ENCODE results near the gene NCOR1. TPM values are rescaled to one million over a fixed set of nuclear protein-coding genes. Genes with fewer than 3 reads are reported as not detected.

NCOR1 gene
- total RNA-seq, 2 experiments from 2014 or later: 68.0 to 134 TPM

- intact Hi-C loops (cut with micrococcal nuclease; ENCODE audit: unreplicated experiment): no loop called here
Measured at GRCh38 chr17:16044487-16044886, 170.8 kb downstream of the NCOR1 start.

DNA sequence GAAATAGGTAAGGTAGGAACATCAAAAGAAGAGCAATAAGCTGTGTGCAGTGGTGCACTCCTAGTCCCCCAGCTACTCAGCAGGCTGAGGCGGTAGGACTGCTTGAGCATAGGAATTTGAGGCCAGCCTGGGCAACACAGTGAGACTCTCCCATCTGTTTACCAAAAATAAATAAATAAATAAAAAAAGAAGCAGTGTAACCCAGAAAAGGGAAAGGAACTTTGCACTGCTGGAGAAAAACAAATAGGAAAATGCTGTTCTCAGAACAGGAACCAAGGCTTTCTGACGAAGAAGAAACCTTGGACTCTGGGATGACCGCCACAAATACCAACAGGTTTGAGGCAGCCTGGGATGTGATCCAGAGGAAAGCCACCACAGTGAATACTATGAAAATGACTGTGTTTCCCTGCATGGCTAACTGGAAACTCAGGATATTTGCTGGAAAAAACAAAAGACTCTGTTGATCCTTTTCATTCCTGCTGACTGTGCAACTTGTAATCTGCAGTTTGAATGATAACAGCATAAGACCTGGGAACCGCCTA is 174.6 kb downstream of the NCOR1 start:
- Histone ChIP-seq H3K9me3 (ENCODE audit: low read length) (no peaks in the 10 kb centered on the region), H2AFZ (ENCODE audit: low read length) (no peak overlapping the region), H3K4me1 (ENCODE audit: insufficient read depth, low read length, poor library complexity, severe bottlenecking) (no peaks in the 10 kb centered on the region), H3K79me2 (ENCODE audit: insufficient read depth, low read depth, low read length) (no peaks in the 10 kb centered on the region), H3K27ac (ENCODE audit: low read depth, low read length, poor library complexity, severe bottlenecking) (no peak overlapping the region), H3K4me2 (ENCODE audit: low read length) (no peak overlapping the region), H4K20me1 (ENCODE audit: insufficient read depth, low read length) (no peaks in the 10 kb centered on the region), H3K9me2 (ENCODE audit: insufficient read depth, low read length) (no peaks in the 10 kb centered on the region), H3K36me3 (ENCODE audit: insufficient read depth, low read length) (peaks cover 91% of the 10 kb centered on the region), H3K4me3 (ENCODE audit: low read depth, low read length, poor library complexity, severe bottlenecking) (no peak overlapping the region)
- ChIA-PET POLR2A (interaction anchor here (1.2 kb wide), 1 partner anchor 25 kb away, joined by 3 read pairs; no protein-coding TSS in a partner anchor), CTCF (ENCODE audit: unreplicated experiment) (no interaction called here)
- no peak for DNase-seq (ENCODE audit: low spot score)
- BruUV-seq (replicated peaks): no TSS peak
- TF ChIP-seq EZH2phosphoT487 (IDR thresholded peaks at IDR 0.05; ENCODE audit: borderline replicate concordance, low read depth, low read length): no peak
- TF ChIP-seq CTCF (conservative IDR thresholded peaks at IDR 0.05; ENCODE audit: low read length): no peak
- intact Hi-C loops (cut with micrococcal nuclease; ENCODE audit: unreplicated experiment): no loop called here

More at GRCh38 chr17:16044487-16044886, 170.8 kb downstream of the NCOR1 start:
- H3K36me3 ChIP-seq (ENCODE audit: insufficient read depth, low read length): peaks cover 80% of the 10 kb centered on the region
- no peak overlapping the region for H3K4me3 ChIP-seq (ENCODE audit: low read depth, low read length, poor library complexity, severe bottlenecking)
- no peaks in the 10 kb centered on the region for H3K9me2 ChIP-seq (ENCODE audit: insufficient read depth, low read length)
- H4K20me1 ChIP-seq (ENCODE audit: insufficient read depth, low read length): no peaks in the 10 kb centered on the region
- no peak for DNase-seq (ENCODE audit: low spot score)
- no peaks in the 10 kb centered on the region for H3K79me2 ChIP-seq (ENCODE audit: insufficient read depth, low read depth, low read length)
- CTCF ChIA-PET (ENCODE audit: unreplicated experiment): no interaction called here
- no TSS peak for BruUV-seq (replicated peaks)
- no peak overlapping the region for H2AFZ ChIP-seq (ENCODE audit: low read length)
- TF ChIP-seq EZH2phosphoT487 (IDR thresholded peaks at IDR 0.05; ENCODE audit: borderline replicate concordance, low read depth, low read length): no peak
- TF ChIP-seq CTCF (conservative IDR thresholded peaks at IDR 0.05; ENCODE audit: low read length): no peak
- no peak overlapping the region for H3K4me2 ChIP-seq (ENCODE audit: low read length)
- H3K9me3 ChIP-seq (ENCODE audit: low read length): no peaks in the 10 kb centered on the region
- POLR2A ChIA-PET: interaction anchor here (0.5 to 1.3 kb wide), 2 partner anchors 43 to 146 kb away, joined by 3 read pairs; no protein-coding TSS in a partner anchor
- no peaks in the 10 kb centered on the region for H3K4me1 ChIP-seq (ENCODE audit: insufficient read depth, low read length, poor library complexity, severe bottlenecking)
- no peak overlapping the region for H3K27ac ChIP-seq (ENCODE audit: low read depth, low read length, poor library complexity, severe bottlenecking)

GRCh38 chr17:16037636-16038035 is 177.7 kb downstream of the NCOR1 start:
- Histone ChIP-seq H3K9me3 (ENCODE audit: low read length) (no peaks in the 10 kb centered on the region), H3K9me2 (ENCODE audit: insufficient read depth, low read length) (no peaks in the 10 kb centered on the region), H2AFZ (ENCODE audit: low read length) (no peak overlapping the region), H3K4me1 (ENCODE audit: insufficient read depth, low read length, poor library complexity, severe bottlenecking) (peaks cover 5% of the 10 kb centered on the region), H4K20me1 (ENCODE audit: insufficient read depth, low read length) (no peaks in the 10 kb centered on the region), H3K27ac (ENCODE audit: low read depth, low read length, poor library complexity, severe bottlenecking) (no peak overlapping the region), H3K79me2 (ENCODE audit: insufficient read depth, low read depth, low read length) (no peaks in the 10 kb centered on the region), H3K4me2 (ENCODE audit: low read length) (no peak overlapping the region), H3K36me3 (ENCODE audit: insufficient read depth, low read length) (peaks cover 94% of the 10 kb centered on the region), H3K4me3 (ENCODE audit: low read depth, low read length, poor library complexity, severe bottlenecking) (no peak overlapping the region)
- no peak for DNase-seq (ENCODE audit: low spot score)
- ChIA-PET POLR2A (interaction anchor here (0.6 kb wide), 1 partner anchor 178 kb away, joined by 3 read pairs; the partner anchor contains the start of gene NCOR1), CTCF (ENCODE audit: unreplicated experiment) (no interaction called here)
- no peak for TF ChIP-seq EZH2phosphoT487 (IDR thresholded peaks at IDR 0.05; ENCODE audit: borderline replicate concordance, low read depth, low read length)
- no peak for TF ChIP-seq CTCF (conservative IDR thresholded peaks at IDR 0.05; ENCODE audit: low read length)
- intact Hi-C loops (cut with micrococcal nuclease; ENCODE audit: unreplicated experiment): no loop called here
- BruUV-seq (replicated peaks): no TSS peak

Measured in OCI-LY7 (cell line).